HL-60 (cell line): ENCODE data around the gene ZNF346.

Experiments
- DNase-seq, 2 experiments: peaks; one replicate each; pipeline ENCODE4 v3.0.0-alpha.2; 2010 to 2020; ENCODE audit warnings: low read depth in 1 of 2, low spot score in 1 of 2
- H3K27ac ChIP-seq: fragments of 250-450 bp; sonication (Bioruptor Pico); replicated peaks from 2 replicates; pipeline ENCODE4 v1.5.1; 2020; ENCODE audit warnings: mild to moderate bottlenecking, moderate library complexity
- H3K27me3 ChIP-seq: fragments of 250-450 bp; sonication (Bioruptor Pico); 2 replicates; pipeline ENCODE4 v1.5.1; 2021; ENCODE audit warnings: mild to moderate bottlenecking, moderate library complexity; ENCODE audit not compliant: insufficient read depth, poor library complexity, severe bottlenecking
- H3K4me3 ChIP-seq: replicated peaks from 2 replicates; pipeline ENCODE4 v1.5.1; 2011; ENCODE audit warnings: mild to moderate bottlenecking, control low read depth, low read length; ENCODE audit not compliant: insufficient read depth
- CTCF ChIP-seq: IDR thresholded peaks from one replicate; pipeline ENCODE4 v1.5.1; 2011; ENCODE audit warnings: low read length, control low read depth, inconsistent platforms; ENCODE audit not compliant: insufficient read depth
- GABPA ChIP-seq: IDR thresholded peaks from 2 replicates; pipeline ENCODE4 v1.6.1; 2012; ENCODE audit warnings: low read depth
- POLR2AphosphoS5 ChIP-seq: IDR thresholded peaks from 2 replicates; pipeline ENCODE4 v1.6.1; 2012; ENCODE audit warnings: low read depth
- REST ChIP-seq: IDR thresholded peaks from 2 replicates; pipeline ENCODE4 v1.6.1; 2012; ENCODE audit warnings: low read depth; ENCODE audit not compliant: insufficient replicate concordance
- SPI1 ChIP-seq: IDR thresholded peaks from 2 replicates; pipeline ENCODE4 v1.6.1; 2012; ENCODE audit warnings: low read depth, mild to moderate bottlenecking, borderline replicate concordance

Gene ZNF346

GRCh38 chr5:177080265-177080664 lies 57.8 kb downstream of the ZNF346 start:
- DNase-seq, result no peak
- Histone ChIP-seq H3K27me3 (no peaks in the 10 kb centered on the region), H3K4me3 (no peak overlapping the region), H3K27ac (no peak overlapping the region)
- no peak for TF ChIP-seq SPI1
- TF ChIP-seq CTCF, result no peak

GRCh38 chr5:177081859-177082258 lies 59.4 kb downstream of the ZNF346 start:
- TF ChIP-seq POLR2AphosphoS5, result no peak
- Histone ChIP-seq H3K27ac (no peak overlapping the region), H3K27me3 (no peaks in the 10 kb centered on the region), H3K4me3 (no peak overlapping the region)
- no peak for DNase-seq

- H3K4me3 ChIP-seq, result no peak overlapping the region
- TF ChIP-seq POLR2AphosphoS5 (no peak), REST (no peak), CTCF (no peak), GABPA (no peak), SPI1 (no peak)
- peaks cover 11% of the 10 kb centered on the region for H3K27me3 ChIP-seq
- no peak for DNase-seq
- no peak overlapping the region for H3K27ac ChIP-seq
Measured at GRCh38 chr5:177083357-177083756, 60.9 kb downstream of the ZNF346 start.

GRCh38 chr5:177084175-177084574 lies 61.7 kb downstream of the ZNF346 start:
- no peak for DNase-seq
- TF ChIP-seq CTCF (no peak), GABPA (no peak), POLR2AphosphoS5 (no peak), REST (no peak), SPI1 (no peak)
- Histone ChIP-seq H3K27me3 (peaks cover 13% of the 10 kb centered on the region), H3K27ac (no peak overlapping the region), H3K4me3 (no peak overlapping the region)
